ENCODE measurements around the gene ZNF556. TPM values are rescaled to one million over a fixed set of nuclear protein-coding genes. Genes with fewer than 3 reads are reported as not detected.
A peak's percentile ranks its signal among the peaks of the same experiment; 100 is the strongest.

Gene ZNF556
- total and polyA plus RNA-seq, 8 donors = 0.19 to 0.58 (median 0.23) TPM; not detected in 5

- no peaks in the 10 kb centered on the region for H3K4me1 ChIP-seq
- peaks cover 4 to 57% (median 37%) of the 10 kb centered on the region in 4 donors for H3K9me3 ChIP-seq
- WGBS, 5 donors = 91 to 95% (median 92%) methylated on average over 12 to 13 of the region's 13 CpGs
- intact Hi-C loops (cut with DNase I; ENCODE audit: low total_unique reads) = no loop called here
- H3K36me3 ChIP-seq = peaks cover 10 to 91% (median 51%) of the 10 kb centered on the region in 4 donors
- TF ChIP-seq POLR2A (IDR thresholded peaks at IDR 0.05) = no peak
- TF ChIP-seq, protein P1, sequence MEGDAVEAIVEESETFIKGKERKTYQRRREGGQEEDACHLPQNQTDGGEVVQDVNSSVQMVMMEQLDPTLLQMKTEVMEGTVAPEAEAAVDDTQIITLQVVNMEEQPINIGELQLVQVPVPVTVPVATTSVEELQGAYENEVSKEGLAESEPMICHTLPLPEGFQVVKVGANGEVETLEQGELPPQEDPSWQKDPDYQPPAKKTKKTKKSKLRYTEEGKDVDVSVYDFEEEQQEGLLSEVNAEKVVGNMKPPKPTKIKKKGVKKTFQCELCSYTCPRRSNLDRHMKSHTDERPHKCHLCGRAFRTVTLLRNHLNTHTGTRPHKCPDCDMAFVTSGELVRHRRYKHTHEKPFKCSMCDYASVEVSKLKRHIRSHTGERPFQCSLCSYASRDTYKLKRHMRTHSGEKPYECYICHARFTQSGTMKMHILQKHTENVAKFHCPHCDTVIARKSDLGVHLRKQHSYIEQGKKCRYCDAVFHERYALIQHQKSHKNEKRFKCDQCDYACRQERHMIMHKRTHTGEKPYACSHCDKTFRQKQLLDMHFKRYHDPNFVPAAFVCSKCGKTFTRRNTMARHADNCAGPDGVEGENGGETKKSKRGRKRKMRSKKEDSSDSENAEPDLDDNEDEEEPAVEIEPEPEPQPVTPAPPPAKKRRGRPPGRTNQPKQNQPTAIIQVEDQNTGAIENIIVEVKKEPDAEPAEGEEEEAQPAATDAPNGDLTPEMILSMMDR (IDR thresholded peaks at IDR 0.05) = no peak
- no peak for TF ChIP-seq EP300 (IDR thresholded peaks at IDR 0.05)
- no peak for TF ChIP-seq POLR2AphosphoS5 (IDR thresholded peaks at IDR 0.05)
- no peaks in the 10 kb centered on the region for H3K27me3 ChIP-seq
- H3K4me3 ChIP-seq = no peak overlapping the region
- no peak for DNase-seq
- H3K27ac ChIP-seq = no peak overlapping the region
These were observed 39.2 kb upstream of the ZNF556 start for GRCh38 chr19:2827840-2828489.

DNA sequence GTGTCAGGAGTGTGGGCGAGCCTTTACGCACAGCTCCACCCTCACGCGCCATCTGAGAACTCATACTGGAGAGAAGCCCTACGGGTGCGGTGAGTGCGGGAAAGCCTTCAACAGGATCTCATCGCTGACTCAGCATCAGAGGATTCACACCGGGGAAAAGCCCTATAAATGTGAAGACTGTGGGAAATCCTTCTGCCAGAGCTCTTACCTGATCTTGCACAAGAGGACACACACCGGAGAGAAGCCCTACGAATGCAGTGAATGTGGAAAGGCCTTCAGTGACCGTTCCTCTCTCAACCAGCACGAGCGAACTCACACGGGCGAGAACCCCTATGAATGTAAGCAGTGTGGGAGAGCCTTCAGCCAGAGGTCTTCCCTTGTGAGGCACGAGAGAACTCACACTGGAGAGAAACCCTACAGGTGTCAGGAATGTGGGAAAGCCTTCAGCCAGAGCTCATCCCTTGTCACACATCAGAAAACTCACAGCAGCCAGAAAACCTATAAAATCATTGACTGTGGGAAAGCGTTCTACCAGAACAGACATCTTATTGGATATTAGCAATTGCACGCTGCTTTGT, 32.8 kb upstream of the ZNF556 start:
- 95 to 99% (median 97%) methylated on average over 19 of the region's 19 CpGs for WGBS, 5 donors
- Histone ChIP-seq H3K9me3 (peaks cover 21 to 98% (median 72%) of the 10 kb centered on the region in 4 donors), H3K27ac (no peak overlapping the region), H3K4me3 (no peak overlapping the region), H3K4me1 (no peaks in the 10 kb centered on the region), H3K27me3 (no peaks in the 10 kb centered on the region), H3K36me3 (peaks cover 22 to 77% (median 37%) of the 10 kb centered on the region in 4 donors)
- TF ChIP-seq POLR2A (IDR thresholded peaks at IDR 0.05) (no peak), EP300 (IDR thresholded peaks at IDR 0.05) (no peak), POLR2AphosphoS5 (IDR thresholded peaks at IDR 0.05) (no peak)
- TF ChIP-seq, protein P1 (IDR thresholded peaks at IDR 0.05) = no peak
- intact Hi-C loops (cut with DNase I; ENCODE audit: low total_unique reads) = no loop called here
- no peak for DNase-seq

DNA sequence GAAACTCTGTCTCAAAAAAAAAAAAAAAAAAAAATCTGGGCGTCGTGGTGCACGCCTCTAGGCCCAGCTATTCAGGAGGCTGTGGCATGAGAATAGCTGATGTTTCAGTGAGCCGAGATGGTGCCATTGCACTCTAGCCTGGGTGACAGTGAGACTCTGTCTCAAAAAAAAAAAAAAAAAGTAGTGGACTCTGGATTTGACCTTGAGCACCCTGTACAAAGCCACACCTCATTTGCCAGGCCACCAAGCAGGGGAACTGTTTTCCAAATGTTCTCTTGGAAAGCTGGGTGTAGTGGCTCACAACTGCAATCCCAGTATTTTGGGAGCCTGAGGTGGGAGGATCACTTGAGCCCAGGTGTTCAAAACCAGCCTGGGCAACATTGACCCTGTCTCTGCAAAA, 29.7 kb upstream of the ZNF556 start:
- Histone ChIP-seq H3K4me3 (no peak overlapping the region), H3K36me3 (peaks cover 17 to 47% (median 30%) of the 10 kb centered on the region in 4 donors), H3K4me1 (peaks cover 6 to 12% (median 6%) of the 10 kb centered on the region in 4 donors), H3K27ac (no peak overlapping the region), H3K27me3 (no peaks in the 10 kb centered on the region), H3K9me3 (peaks cover 17 to 68% (median 56%) of the 10 kb centered on the region in 4 donors)
- intact Hi-C loops (cut with DNase I; ENCODE audit: low total_unique reads) = no loop called here
- TF ChIP-seq POLR2A (IDR thresholded peaks at IDR 0.05) (no peak), POLR2AphosphoS5 (IDR thresholded peaks at IDR 0.05) (no peak), EP300 (IDR thresholded peaks at IDR 0.05) (no peak)
- TF ChIP-seq, protein P1 (IDR thresholded peaks at IDR 0.05) = no peak
- DNase-seq = no peak
- WGBS, 5 donors = 78 to 98% (median 86%) methylated on average over 4 of the region's 4 CpGs

DNA sequence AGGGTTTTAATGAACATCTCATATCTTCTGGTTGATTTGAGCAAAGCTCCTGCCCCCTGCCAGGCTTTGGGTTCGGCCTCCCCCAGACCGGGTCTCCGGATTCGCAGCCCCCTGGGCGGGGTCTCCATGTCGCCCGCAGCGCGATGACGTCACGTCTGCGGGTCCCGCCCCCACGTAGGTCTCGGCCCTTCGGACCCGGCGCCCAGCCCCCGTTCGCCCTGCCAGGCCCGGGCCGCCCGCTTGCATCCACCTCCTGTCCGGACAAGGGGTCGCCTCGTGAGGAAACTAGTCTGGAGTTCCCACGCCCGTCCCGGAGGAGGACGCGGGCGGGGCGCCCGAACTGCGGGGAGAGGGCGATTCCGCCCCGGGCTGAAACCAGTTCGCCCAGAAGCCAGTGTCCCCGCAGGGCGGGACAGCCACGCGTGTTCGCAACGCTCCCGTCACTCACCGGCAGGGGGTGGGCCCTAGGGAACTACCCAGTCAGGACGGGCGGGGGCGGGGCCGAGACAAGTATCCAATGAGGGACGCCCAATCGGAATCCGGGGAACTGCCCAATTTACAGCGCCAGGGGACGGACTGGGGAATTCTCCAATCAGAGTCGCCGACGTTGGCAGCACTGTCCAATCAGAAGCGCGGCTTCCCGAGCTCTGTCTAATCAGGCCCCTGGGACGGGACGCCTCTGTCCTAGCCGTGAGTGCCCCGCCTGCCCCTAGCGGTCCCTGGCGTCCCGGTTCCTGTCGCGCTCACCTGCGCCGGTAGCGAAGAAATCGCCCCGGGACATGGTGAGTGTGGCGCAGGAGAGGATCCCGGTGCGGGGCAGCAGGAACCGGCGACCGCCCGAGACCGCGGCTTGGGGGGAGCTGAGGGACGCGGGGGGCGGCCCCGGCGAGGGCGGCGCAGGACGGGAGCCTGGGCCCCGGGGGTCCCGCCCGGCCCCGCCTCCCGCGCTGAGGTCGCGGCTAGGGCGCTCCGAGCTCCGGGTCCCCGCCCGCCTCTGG, 26.0 kb upstream of the ZNF556 start, which contains the start of gene ZNF555:
TSS of gene ZNF555 (plus strand) at position 682 of the 998 bp plus-strand sequence. CDS start at position 780, 98 bp downstream.
- DNase-seq = peak; percentile 100
- H3K4me3 ChIP-seq = peak within 1 kb of the TSS; percentile 87 to 98 (median 95)
- intact Hi-C loops (cut with DNase I; ENCODE audit: low total_unique reads) = no loop called here
- H3K36me3 ChIP-seq = peaks cover 0 to 27% (median 6%) of the 10 kb centered on the region in 4 donors
- H3K27ac ChIP-seq = peak within 1 kb of the TSS; percentile 86 to 93 (median 89)
- TF ChIP-seq EP300 (IDR thresholded peaks at IDR 0.05) = peak; percentile 7
- TF ChIP-seq POLR2A (IDR thresholded peaks at IDR 0.05) = no peak
- TF ChIP-seq, protein P1 (IDR thresholded peaks at IDR 0.05) = peak in 4 of 7 experiments; percentile 23 to 55 (median 42)
- peak in 2 of 3 donors; percentile 68 to 70 for TF ChIP-seq POLR2AphosphoS5 (IDR thresholded peaks at IDR 0.05)
- H3K9me3 ChIP-seq = peaks cover 3 to 36% (median 19%) of the 10 kb centered on the region in 4 donors
- WGBS, 5 donors = 0 to 2% (median 1%) methylated on average over 46 to 106 of the region's 106 CpGs
- H3K27me3 ChIP-seq = no peaks in the 10 kb centered on the region
- H3K4me1 ChIP-seq = peaks cover 12 to 17% (median 15%) of the 10 kb centered on the region in 4 donors

Measured in stomach (tissue), 9 donors.